Measurements from ENCODE around the gene NEUROD2. TPM values are rescaled to one million over a fixed set of nuclear protein-coding genes. Genes with fewer than 3 reads are reported as not detected.

Gene NEUROD2
- total RNA-seq, 1 experiment from 2014 or later, result not detected

Other genes starting within 250 kb of the NEUROD2 start
- 5.5 and 8.0 TPM in 2 replicates for gene FBXL20, start 206.3 kb downstream of the NEUROD2 start, total RNA-seq (2014; rRNA removed; shearing (Covaris generic))
- 23.0 and 24.5 TPM in 2 replicates for gene MED1, start 156.7 kb downstream of the NEUROD2 start, total RNA-seq (2014; rRNA removed; shearing (Covaris generic))
- 39.4 and 43.5 TPM in 2 replicates for gene CDK12, start 146.4 kb downstream of the NEUROD2 start, total RNA-seq (2014; rRNA removed; shearing (Covaris generic))
- gene PPP1R1B, start 19.0 kb upstream of the NEUROD2 start, total RNA-seq (2014; rRNA removed; shearing (Covaris generic)), result 0.30 TPM in 1 of 2 replicates, not detected in the other
- gene STARD3, start 29.2 kb upstream of the NEUROD2 start, total RNA-seq (2014; rRNA removed; shearing (Covaris generic)), result 37.5 and 71.5 TPM in 2 replicates
- 1.00 TPM in 1 of 2 replicates, not detected in the other for gene TCAP, start 57.4 kb upstream of the NEUROD2 start, total RNA-seq (2014; rRNA removed; shearing (Covaris generic))
- gene PNMT, start 60.5 kb upstream of the NEUROD2 start, total RNA-seq (2014; rRNA removed; shearing (Covaris generic)), result not detected in 2 replicates
- 4.3 and 6.2 TPM in 2 replicates for gene PGAP3, start 80.1 kb upstream of the NEUROD2 start, total RNA-seq (2014; rRNA removed; shearing (Covaris generic))
- 17.1 and 17.8 TPM in 2 replicates for gene ERBB2, start 92.1 kb upstream of the NEUROD2 start, total RNA-seq (2014; rRNA removed; shearing (Covaris generic))
- gene MIEN1, start 122.6 kb upstream of the NEUROD2 start, total RNA-seq (2014; rRNA removed; shearing (Covaris generic)), result 44.2 and 58.1 TPM in 2 replicates
- gene GRB7, start 130.0 kb upstream of the NEUROD2 start, total RNA-seq (2014; rRNA removed; shearing (Covaris generic)), result 0.07 TPM in 1 of 2 replicates, not detected in the other

All from HT1080 (cell line).